Astrocyte (in vitro differentiated cells and primary cell): ENCODE results near the gene METTL21C. TPM values are rescaled to one million over a fixed set of nuclear protein-coding genes. Genes with fewer than 3 reads are reported as not detected.

Experiments
- DNase-seq: peaks from one replicate; pipeline ENCODE4 v3.0.0-alpha.2; 2010; ENCODE audit warnings: low read depth
- FAIRE-seq: peaks from 2 replicates; lab custom pipeline; 2011; peaks lifted over from hg19 to GRCh38; lab: Jason Lieb, UNC
- H2AFZ ChIP-seq: 2 replicates; pipeline ENCODE4 v1.6.0; 2012; ENCODE audit warnings: low read depth, low read length, inconsistent platforms
- H3K27ac ChIP-seq: 2 replicates; pipeline ENCODE4 v1.5.1; 2011; ENCODE audit warnings: low read depth, low read length, inconsistent platforms
- H3K27me3 ChIP-seq: 2 replicates; pipeline ENCODE4 v1.6.0; 2011; ENCODE audit warnings: low read length, inconsistent platforms; ENCODE audit not compliant: insufficient read depth
- H3K36me3 ChIP-seq: 2 replicates; pipeline ENCODE4 v1.5.1; 2011; ENCODE audit warnings: low read length, inconsistent platforms; ENCODE audit not compliant: insufficient read depth
- H3K4me1 ChIP-seq: 2 replicates; pipeline ENCODE4 v1.5.1; 2011; ENCODE audit warnings: low read length, inconsistent platforms; ENCODE audit not compliant: insufficient read depth
- H3K4me2 ChIP-seq: 2 replicates; pipeline ENCODE4 v1.6.0; 2012; ENCODE audit warnings: low read length, inconsistent platforms
- H3K4me3 ChIP-seq: 2 replicates; pipeline ENCODE4 v1.5.1; 2011; ENCODE audit warnings: low read depth, mild to moderate bottlenecking, low read length, inconsistent platforms; ENCODE audit not compliant: insufficient read depth
- H3K79me2 ChIP-seq: 2 replicates; pipeline ENCODE4 v1.6.0; 2012; ENCODE audit warnings: mild to moderate bottlenecking, low read length, inconsistent platforms; ENCODE audit not compliant: insufficient read depth
- H3K9ac ChIP-seq: 2 replicates; pipeline ENCODE4 v1.6.0; 2012; ENCODE audit warnings: mild to moderate bottlenecking, low read length, inconsistent platforms
- H3K9me3 ChIP-seq: 2 replicates; pipeline ENCODE4 v1.5.1; 2012; ENCODE audit warnings: low read depth, mild to moderate bottlenecking, low read length, inconsistent platforms; ENCODE audit not compliant: insufficient read depth
- H4K20me1 ChIP-seq: 2 replicates; pipeline ENCODE4 v1.6.0; 2012; ENCODE audit warnings: low read length, inconsistent platforms; ENCODE audit not compliant: insufficient read depth
- H3K27ac Mint-ChIP-seq: one replicate; pipeline ENCODE4 v1.8.0; 2021; ENCODE audit warnings: mild to moderate bottlenecking, mixed read lengths; ENCODE audit not compliant: unreplicated experiment
- H3K27me3 Mint-ChIP-seq: one replicate; pipeline ENCODE4 v1.8.0; 2021; ENCODE audit warnings: low read depth, mixed read lengths; ENCODE audit not compliant: unreplicated experiment
- H3K36me3 Mint-ChIP-seq: one replicate; pipeline ENCODE4 v1.8.0; 2021; ENCODE audit warnings: low read depth, mixed read lengths; ENCODE audit not compliant: unreplicated experiment
- H3K4me1 Mint-ChIP-seq: one replicate; pipeline ENCODE4 v1.8.0; 2021; ENCODE audit warnings: low read depth, mixed read lengths; ENCODE audit not compliant: unreplicated experiment
- H3K4me3 Mint-ChIP-seq: one replicate; pipeline ENCODE4 v1.8.0; 2021; ENCODE audit warnings: mild to moderate bottlenecking, moderate library complexity, mixed read lengths; ENCODE audit not compliant: unreplicated experiment
- H3K9me3 Mint-ChIP-seq: one replicate; pipeline ENCODE4 v1.8.0; 2021; ENCODE audit warnings: mild to moderate bottlenecking, mixed read lengths; ENCODE audit not compliant: unreplicated experiment
- EZH2 ChIP-seq: IDR thresholded peaks from 2 replicates; pipeline ENCODE4 v1.6.1; 2012; ENCODE audit warnings: mild to moderate bottlenecking, low read length, inconsistent platforms; ENCODE audit not compliant: insufficient read depth
- total RNA-seq: library from RNA; stranded (reverse); gene quantifications from 2 replicates; pipeline ENCODE4 v1.2.1, GENCODE V29; 2021
- TF ChIP-seq, protein P1 (sequence below): IDR thresholded peaks from 2 replicates; pipeline ENCODE4 v1.5.1; 2011; ENCODE audit warnings: low read depth, mild to moderate bottlenecking, inconsistent platforms, low read length, moderate library complexity; ENCODE audit not compliant: insufficient read depth

METTL21C gene
- total RNA-seq, 1 donor from 2014 or later = not detected

DNA sequence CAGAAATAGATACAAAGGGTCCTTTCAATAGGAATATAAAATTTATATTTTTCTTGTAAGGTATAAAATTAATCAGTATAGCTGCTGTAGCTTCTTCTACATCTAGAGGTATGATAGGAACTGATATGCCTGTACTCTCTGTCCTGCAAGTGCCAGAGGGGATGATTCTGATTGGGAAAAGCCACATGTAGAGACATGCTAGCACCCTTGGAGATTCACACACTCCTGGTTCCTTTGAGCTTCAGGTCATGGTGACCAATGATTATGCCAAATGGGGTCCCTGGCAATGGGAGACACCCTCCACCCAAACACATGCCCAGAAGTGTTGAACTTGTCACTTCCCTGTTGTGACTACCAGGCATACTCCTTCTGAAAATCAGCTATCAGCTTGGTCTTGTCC, 14.7 kb upstream of the METTL21C start:
- Histone ChIP-seq H3K79me2 (no peaks in the 10 kb centered on the region), H3K36me3 (no peaks in the 10 kb centered on the region), H3K4me1 (peaks cover 17% of the 10 kb centered on the region), H3K4me2 (no peak overlapping the region), H3K4me3 (no peak overlapping the region), H3K9me3 (peaks cover 5% of the 10 kb centered on the region), H3K27me3 (peaks cover 4% of the 10 kb centered on the region), H3K27ac (no peak overlapping the region), H3K9ac (no peak overlapping the region), H4K20me1 (no peaks in the 10 kb centered on the region), H2AFZ (no peak overlapping the region)
- FAIRE-seq = no peak
- Mint-ChIP-seq H3K4me1 (peaks cover 23% of the 10 kb centered on the region), H3K9me3 (no peaks in the 10 kb centered on the region), H3K27ac (no peak overlapping the region), H3K4me3 (no peak overlapping the region), H3K36me3 (no peaks in the 10 kb centered on the region), H3K27me3 (no peaks in the 10 kb centered on the region)
- TF ChIP-seq EZH2 = no peak
- TF ChIP-seq, protein P1, sequence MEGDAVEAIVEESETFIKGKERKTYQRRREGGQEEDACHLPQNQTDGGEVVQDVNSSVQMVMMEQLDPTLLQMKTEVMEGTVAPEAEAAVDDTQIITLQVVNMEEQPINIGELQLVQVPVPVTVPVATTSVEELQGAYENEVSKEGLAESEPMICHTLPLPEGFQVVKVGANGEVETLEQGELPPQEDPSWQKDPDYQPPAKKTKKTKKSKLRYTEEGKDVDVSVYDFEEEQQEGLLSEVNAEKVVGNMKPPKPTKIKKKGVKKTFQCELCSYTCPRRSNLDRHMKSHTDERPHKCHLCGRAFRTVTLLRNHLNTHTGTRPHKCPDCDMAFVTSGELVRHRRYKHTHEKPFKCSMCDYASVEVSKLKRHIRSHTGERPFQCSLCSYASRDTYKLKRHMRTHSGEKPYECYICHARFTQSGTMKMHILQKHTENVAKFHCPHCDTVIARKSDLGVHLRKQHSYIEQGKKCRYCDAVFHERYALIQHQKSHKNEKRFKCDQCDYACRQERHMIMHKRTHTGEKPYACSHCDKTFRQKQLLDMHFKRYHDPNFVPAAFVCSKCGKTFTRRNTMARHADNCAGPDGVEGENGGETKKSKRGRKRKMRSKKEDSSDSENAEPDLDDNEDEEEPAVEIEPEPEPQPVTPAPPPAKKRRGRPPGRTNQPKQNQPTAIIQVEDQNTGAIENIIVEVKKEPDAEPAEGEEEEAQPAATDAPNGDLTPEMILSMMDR = no peak
- no peak for DNase-seq

DNA sequence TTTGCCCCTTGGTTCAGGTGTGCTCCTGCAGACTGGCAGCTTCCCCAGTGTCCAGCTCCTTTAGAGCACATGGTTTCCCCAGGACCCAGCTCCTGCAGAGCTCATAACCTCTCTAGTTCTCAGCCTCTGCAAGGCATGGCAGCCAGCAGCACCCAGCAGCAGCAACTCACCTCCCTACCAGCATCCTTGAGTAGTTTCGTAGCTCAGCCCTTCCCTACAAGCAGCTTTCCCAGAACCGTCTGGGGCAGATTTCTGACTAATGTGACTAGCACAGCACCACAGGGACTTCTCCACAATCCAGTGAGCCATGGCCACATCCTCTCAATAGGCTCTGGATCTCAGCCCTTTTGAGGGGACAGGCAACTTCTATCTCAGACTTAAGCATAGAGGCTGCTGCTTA, 14.1 kb upstream of the METTL21C start:
- H4K20me1 ChIP-seq = no peaks in the 10 kb centered on the region
- Mint-ChIP-seq H3K4me3 (no peak overlapping the region), H3K9me3 (no peaks in the 10 kb centered on the region), H3K27ac (no peak overlapping the region), H3K36me3 (no peaks in the 10 kb centered on the region), H3K27me3 (no peaks in the 10 kb centered on the region), H3K4me1 (peaks cover 25% of the 10 kb centered on the region)
- no peak for FAIRE-seq
- no peak overlapping the region for H3K9ac ChIP-seq
- H3K27ac ChIP-seq = no peak overlapping the region
- TF ChIP-seq, protein P1 = no peak
- no peak for TF ChIP-seq EZH2
- H2AFZ ChIP-seq = no peak overlapping the region
- no peak overlapping the region for H3K4me3 ChIP-seq
- no peak for DNase-seq
- no peaks in the 10 kb centered on the region for H3K79me2 ChIP-seq
- no peaks in the 10 kb centered on the region for H3K36me3 ChIP-seq
- peaks cover 17% of the 10 kb centered on the region for H3K4me1 ChIP-seq
- H3K27me3 ChIP-seq = peaks cover 4% of the 10 kb centered on the region
- peaks cover 5% of the 10 kb centered on the region for H3K9me3 ChIP-seq
- no peak overlapping the region for H3K4me2 ChIP-seq

DNA sequence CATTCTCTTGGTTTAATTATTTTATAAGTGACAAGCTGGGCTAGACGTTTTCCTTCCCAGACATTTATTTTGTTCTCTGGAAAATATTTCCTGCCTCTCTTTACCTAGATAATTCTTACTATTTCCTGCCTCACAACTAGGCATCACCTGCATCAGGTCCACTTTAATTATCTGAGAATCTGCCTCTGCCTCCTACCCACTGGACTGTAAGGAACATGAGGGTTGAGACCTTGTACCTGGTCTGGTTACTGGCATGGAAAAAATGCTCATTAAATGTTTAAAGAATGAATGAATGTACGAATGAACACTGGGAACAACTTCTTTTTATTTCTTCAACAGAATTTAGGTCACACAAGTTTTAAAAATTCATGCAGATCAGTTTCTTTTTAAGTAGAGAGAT, 13.4 kb upstream of the METTL21C start:
- FAIRE-seq = no peak
- DNase-seq = no peak
- Histone ChIP-seq H3K9ac (no peak overlapping the region), H3K27me3 (peaks cover 4% of the 10 kb centered on the region), H3K4me1 (peaks cover 17% of the 10 kb centered on the region), H3K27ac (no peak overlapping the region), H3K4me3 (no peak overlapping the region), H3K79me2 (no peaks in the 10 kb centered on the region), H4K20me1 (no peaks in the 10 kb centered on the region), H3K36me3 (no peaks in the 10 kb centered on the region), H2AFZ (no peak overlapping the region), H3K4me2 (no peak overlapping the region), H3K9me3 (peaks cover 5% of the 10 kb centered on the region)
- Mint-ChIP-seq H3K9me3 (no peaks in the 10 kb centered on the region), H3K27me3 (no peaks in the 10 kb centered on the region), H3K36me3 (no peaks in the 10 kb centered on the region), H3K27ac (peak overlapping the region; percentile 80), H3K4me1 (peaks cover 25% of the 10 kb centered on the region), H3K4me3 (no peak overlapping the region)
- no peak for TF ChIP-seq EZH2
- TF ChIP-seq, protein P1 = no peak
